ENCODE data around the gene APOA4. TPM values are rescaled to one million over a fixed set of nuclear protein-coding genes. Genes with fewer than 3 reads are reported as not detected.

The APOA4 gene
- total and polyA plus RNA-seq, 2 of the 13 experiments (the other 11 are each of a cell fraction or from before 2014, with no cell fraction given), result 3.8 to 7.2 TPM

DNA sequence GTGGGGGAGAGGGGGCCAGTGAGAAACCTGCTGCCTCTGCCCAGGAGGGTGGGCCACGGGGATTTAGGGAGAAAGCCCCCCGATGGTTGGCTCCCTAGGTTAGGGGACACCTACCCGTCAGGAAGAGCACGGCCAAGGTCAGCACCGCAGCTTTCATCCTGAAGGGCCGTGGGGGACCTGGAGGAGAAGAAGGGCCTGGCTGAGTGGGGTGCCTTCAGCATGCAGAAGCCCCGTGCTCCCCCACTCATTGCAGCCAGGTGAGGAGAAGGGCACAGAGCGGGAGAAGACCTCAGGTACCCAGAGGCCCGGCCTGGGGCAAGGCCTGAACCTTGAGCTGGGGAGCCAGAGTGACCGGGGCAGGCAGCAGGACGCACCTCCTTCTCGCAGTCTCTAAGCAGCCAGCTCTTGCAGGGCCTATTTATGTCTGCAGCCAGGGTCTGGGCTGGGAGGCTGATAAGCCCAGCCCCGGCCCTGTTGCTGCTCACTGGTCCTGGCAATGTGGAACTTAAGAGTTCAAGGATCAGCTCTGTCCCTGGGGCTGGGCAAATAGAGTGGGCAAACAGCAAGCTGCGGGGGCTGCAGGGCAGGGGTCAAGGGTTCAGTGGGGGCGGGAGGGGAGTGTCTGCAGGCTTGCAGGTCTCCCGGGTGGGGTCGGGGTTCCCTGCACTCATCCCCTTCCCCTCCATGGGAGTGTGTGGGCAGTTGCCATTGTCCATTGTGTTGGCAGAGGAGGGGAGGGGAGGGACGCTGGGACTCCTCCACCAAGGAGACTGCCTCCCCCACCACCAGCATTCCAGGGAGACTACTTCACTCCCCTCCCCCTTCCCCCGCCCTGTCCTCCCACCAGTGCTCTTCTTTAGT, 14.4 kb upstream of the APOA4 start, which contains the start of gene APOA1 (continued):
- TF ChIP-seq ZNF614 (CRISPR knock-in tag; IDR thresholded peaks at IDR 0.05; ENCODE audit: borderline replicate concordance), result peak; percentile 77
- TF ChIP-seq ZNF234 (CRISPR knock-in tag; conservative IDR thresholded peaks at IDR 0.05), result no peak
- peak; percentile 32 for TF ChIP-seq ZNF598 (CRISPR knock-in tag; IDR thresholded peaks at IDR 0.05; ENCODE audit: borderline replicate concordance)
- TF ChIP-seq ZNF282 (IDR thresholded peaks at IDR 0.05; ENCODE audit: partially characterized antibody), result no peak
- TF ChIP-seq, protein P1, sequence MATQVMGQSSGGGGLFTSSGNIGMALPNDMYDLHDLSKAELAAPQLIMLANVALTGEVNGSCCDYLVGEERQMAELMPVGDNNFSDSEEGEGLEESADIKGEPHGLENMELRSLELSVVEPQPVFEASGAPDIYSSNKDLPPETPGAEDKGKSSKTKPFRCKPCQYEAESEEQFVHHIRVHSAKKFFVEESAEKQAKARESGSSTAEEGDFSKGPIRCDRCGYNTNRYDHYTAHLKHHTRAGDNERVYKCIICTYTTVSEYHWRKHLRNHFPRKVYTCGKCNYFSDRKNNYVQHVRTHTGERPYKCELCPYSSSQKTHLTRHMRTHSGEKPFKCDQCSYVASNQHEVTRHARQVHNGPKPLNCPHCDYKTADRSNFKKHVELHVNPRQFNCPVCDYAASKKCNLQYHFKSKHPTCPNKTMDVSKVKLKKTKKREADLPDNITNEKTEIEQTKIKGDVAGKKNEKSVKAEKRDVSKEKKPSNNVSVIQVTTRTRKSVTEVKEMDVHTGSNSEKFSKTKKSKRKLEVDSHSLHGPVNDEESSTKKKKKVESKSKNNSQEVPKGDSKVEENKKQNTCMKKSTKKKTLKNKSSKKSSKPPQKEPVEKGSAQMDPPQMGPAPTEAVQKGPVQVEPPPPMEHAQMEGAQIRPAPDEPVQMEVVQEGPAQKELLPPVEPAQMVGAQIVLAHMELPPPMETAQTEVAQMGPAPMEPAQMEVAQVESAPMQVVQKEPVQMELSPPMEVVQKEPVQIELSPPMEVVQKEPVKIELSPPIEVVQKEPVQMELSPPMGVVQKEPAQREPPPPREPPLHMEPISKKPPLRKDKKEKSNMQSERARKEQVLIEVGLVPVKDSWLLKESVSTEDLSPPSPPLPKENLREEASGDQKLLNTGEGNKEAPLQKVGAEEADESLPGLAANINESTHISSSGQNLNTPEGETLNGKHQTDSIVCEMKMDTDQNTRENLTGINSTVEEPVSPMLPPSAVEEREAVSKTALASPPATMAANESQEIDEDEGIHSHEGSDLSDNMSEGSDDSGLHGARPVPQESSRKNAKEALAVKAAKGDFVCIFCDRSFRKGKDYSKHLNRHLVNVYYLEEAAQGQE (IDR thresholded peaks at IDR 0.05; ENCODE audit: borderline replicate concordance in 1 of 2, low read depth in 1 of 2, low read length in 2 of 2), result peak in 1 of 2 experiments; percentile 70; a peak in 2 of 4 replicates
- no peak; the same call in 1 of the 2 replicates for TF ChIP-seq SOX13 (IDR thresholded peaks at IDR 0.05)
- TF ChIP-seq SOX13 (CRISPR knock-in tag; conservative IDR thresholded peaks at IDR 0.05 in 1 of 2, IDR thresholded peaks at IDR 0.05 in 1 of 2), result peak in 1 of 2 experiments; percentile 99; a peak in 2 of 4 replicates
- 0 out of 2 replicates have a peak, but pooled peaks have one; percentile 37 for TF ChIP-seq ATF6 (CRISPR knock-in tag; conservative IDR thresholded peaks at IDR 0.05)
- TF ChIP-seq YY1 (IDR thresholded peaks at IDR 0.05; ENCODE audit: insufficient read depth, insufficient replicate concordance, low read depth, low read length), result peak; percentile 72
- TF ChIP-seq, protein P2, sequence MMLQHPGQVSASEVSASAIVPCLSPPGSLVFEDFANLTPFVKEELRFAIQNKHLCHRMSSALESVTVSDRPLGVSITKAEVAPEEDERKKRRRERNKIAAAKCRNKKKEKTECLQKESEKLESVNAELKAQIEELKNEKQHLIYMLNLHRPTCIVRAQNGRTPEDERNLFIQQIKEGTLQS (CRISPR knock-in tag; IDR thresholded peaks at IDR 0.05), result peak; percentile 4
- TF ChIP-seq, protein P3, sequence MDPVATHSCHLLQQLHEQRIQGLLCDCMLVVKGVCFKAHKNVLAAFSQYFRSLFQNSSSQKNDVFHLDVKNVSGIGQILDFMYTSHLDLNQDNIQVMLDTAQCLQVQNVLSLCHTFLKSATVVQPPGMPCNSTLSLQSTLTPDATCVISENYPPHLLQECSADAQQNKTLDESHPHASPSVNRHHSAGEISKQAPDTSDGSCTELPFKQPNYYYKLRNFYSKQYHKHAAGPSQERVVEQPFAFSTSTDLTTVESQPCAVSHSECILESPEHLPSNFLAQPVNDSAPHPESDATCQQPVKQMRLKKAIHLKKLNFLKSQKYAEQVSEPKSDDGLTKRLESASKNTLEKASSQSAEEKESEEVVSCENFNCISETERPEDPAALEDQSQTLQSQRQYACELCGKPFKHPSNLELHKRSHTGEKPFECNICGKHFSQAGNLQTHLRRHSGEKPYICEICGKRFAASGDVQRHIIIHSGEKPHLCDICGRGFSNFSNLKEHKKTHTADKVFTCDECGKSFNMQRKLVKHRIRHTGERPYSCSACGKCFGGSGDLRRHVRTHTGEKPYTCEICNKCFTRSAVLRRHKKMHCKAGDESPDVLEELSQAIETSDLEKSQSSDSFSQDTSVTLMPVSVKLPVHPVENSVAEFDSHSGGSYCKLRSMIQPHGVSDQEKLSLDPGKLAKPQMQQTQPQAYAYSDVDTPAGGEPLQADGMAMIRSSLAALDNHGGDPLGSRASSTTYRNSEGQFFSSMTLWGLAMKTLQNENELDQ (CRISPR knock-in tag; IDR thresholded peaks at IDR 0.05; ENCODE audit: borderline replicate concordance), result 0 out of 2 replicates have a peak, but pooled peaks have one; percentile 64
- TF ChIP-seq ZNF672 (CRISPR knock-in tag; IDR thresholded peaks at IDR 0.05), result peak; percentile 42; the same call in 1 of the 2 replicates
- TF ChIP-seq, protein P4, sequence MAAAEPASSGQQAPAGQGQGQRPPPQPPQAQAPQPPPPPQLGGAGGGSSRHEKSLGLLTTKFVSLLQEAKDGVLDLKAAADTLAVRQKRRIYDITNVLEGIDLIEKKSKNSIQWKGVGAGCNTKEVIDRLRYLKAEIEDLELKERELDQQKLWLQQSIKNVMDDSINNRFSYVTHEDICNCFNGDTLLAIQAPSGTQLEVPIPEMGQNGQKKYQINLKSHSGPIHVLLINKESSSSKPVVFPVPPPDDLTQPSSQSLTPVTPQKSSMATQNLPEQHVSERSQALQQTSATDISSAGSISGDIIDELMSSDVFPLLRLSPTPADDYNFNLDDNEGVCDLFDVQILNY (CRISPR knock-in tag; conservative IDR thresholded peaks at IDR 0.05), result 0 out of 2 replicates have a peak, but pooled peaks have one; percentile 37
- peak; percentile 61 for TF ChIP-seq THAP11 (CRISPR knock-in tag; IDR thresholded peaks at IDR 0.05)
- TF ChIP-seq, protein P5, sequence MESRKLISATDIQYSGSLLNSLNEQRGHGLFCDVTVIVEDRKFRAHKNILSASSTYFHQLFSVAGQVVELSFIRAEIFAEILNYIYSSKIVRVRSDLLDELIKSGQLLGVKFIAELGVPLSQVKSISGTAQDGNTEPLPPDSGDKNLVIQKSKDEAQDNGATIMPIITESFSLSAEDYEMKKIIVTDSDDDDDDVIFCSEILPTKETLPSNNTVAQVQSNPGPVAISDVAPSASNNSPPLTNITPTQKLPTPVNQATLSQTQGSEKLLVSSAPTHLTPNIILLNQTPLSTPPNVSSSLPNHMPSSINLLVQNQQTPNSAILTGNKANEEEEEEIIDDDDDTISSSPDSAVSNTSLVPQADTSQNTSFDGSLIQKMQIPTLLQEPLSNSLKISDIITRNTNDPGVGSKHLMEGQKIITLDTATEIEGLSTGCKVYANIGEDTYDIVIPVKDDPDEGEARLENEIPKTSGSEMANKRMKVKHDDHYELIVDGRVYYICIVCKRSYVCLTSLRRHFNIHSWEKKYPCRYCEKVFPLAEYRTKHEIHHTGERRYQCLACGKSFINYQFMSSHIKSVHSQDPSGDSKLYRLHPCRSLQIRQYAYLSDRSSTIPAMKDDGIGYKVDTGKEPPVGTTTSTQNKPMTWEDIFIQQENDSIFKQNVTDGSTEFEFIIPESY (CRISPR knock-in tag; IDR thresholded peaks at IDR 0.05), result peak; percentile 30; the same call in 1 of the 2 replicates

Data from HepG2 (cell line).